Esophagus squamous epithelium (tissue), 5 donors: Measurements from ENCODE around the gene COX7C. TPM values are rescaled to one million over a fixed set of nuclear protein-coding genes. Genes with fewer than 3 reads are reported as not detected.
"Not testable (repeated sequence)": the region's sequence is repeated elsewhere in the genome, so short reads cannot be mapped to it uniquely, and the experiment has no call there.

Experiments used
- DNase-seq: peaks from one replicate; lab custom pipeline; 2025; lab: John Stamatoyannopoulos, UW
- H3K27ac ChIP-seq, 4 donors: fragments of 200-600 bp; sonication (generic); one replicate each; pipeline ENCODE4 v1.5.1; 2016 to 2019; ENCODE audit warnings: mild to moderate bottlenecking in 1 of 4
- H3K27me3 ChIP-seq, 4 donors: fragments of 200-600 bp; sonication (generic); 1 replicate in 3 of 4; 2 replicates in 1 of 4; pipeline versions ENCODE4 v1.5.1 to v1.6.0; 2017 to 2021; ENCODE audit warnings: antibody characterized with exemption in 1 of 4
- H3K36me3 ChIP-seq, 3 donors: fragments of 200-600 bp; sonication (generic); one replicate each; pipeline ENCODE4 v1.5.1; 2016 to 2019
- H3K4me1 ChIP-seq, 3 donors: fragments of 200-600 bp; sonication (generic); one replicate each; pipeline ENCODE4 v1.5.1; 2017 to 2019
- H3K4me3 ChIP-seq, 4 donors: fragments of 200-600 bp; sonication (generic); 1 replicate in 3 of 4; 2 replicates in 1 of 4; pipeline ENCODE4 v1.5.1; 2016 to 2019; ENCODE audit warnings: mild to moderate bottlenecking in 2 of 4, moderate library complexity in 1 of 4
- H3K9me3 ChIP-seq, 3 donors: fragments of 200-600 bp; sonication (generic); one replicate each; pipeline ENCODE4 v1.5.1; 2016 to 2019
- POLR2A ChIP-seq, 4 donors: fragments of 450-650 bp; IDR thresholded peaks; one replicate each; pipeline ENCODE4 v1.6.1; 2017; ENCODE audit warnings: antibody characterized with exemption in 4 of 4, mild to moderate bottlenecking in 4 of 4, moderate library complexity in 3 of 4
- WGBS, 2 donors: methylation state at CpG; one replicate each; pipeline ENCODE4 v1.1.5; 2018; 5-methylcytosine and 5-hydroxymethylcytosine counted together
- intact Hi-C: fragments of 100-400 bp; cut with DNase I; formaldehyde crosslinking; loops from one replicate; pipeline ENCODE4 v1.15.0; 2022
- total RNA-seq, 4 donors: library from RNA; depleted of rRNA; stranded (reverse); fragments of >200 nt; gene quantifications; one replicate each; pipeline ENCODE4 v1.1.0, GENCODE V29; 2016
- TF ChIP-seq, protein P1 (sequence below), 6 experiments: fragments of 450-650 bp in 4 of 6; fragments of 200-600 bp in 2 of 6; sonication (generic) in 2 of 6; IDR thresholded peaks; one replicate each; pipeline ENCODE4 v1.5.1; 2016 to 2019; ENCODE audit warnings: antibody characterized with exemption in 6 of 6, mild to moderate bottlenecking in 4 of 6, moderate library complexity in 4 of 6
- donor health status: DM: yes; HTN: yes; CAD: no.

The COX7C gene
- total RNA-seq, 4 donors from 2014 or later, result 508 to 639 (median 545) TPM

DNA sequence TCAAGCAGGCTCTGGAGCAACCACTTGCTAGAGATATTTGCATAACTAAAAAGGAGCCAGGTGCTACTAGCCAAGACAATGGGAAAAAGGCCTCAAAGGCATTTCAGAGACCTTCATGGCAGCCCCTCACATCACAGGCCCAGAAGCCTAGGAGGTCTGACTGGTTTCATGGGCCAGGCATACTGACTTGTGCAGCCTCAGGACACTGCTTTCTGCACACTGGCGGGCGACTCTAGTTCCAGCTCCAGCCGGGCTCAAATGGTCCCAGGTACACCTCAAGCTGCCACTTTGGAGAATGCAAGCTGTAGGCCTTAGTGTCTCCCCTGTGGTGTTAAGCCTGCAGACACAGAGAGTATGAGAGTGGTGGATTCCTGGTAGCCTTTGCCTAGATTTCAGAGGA is 27.1 kb downstream of the COX7C start:
- Histone ChIP-seq H3K9me3 (no peaks in the 10 kb centered on the region), H3K4me1 (no peaks in the 10 kb centered on the region), H3K27me3 (no peaks in the 10 kb centered on the region), H3K4me3 (no peak overlapping the region), H3K27ac (no peak overlapping the region), H3K36me3 (no peaks in the 10 kb centered on the region)
- TF ChIP-seq, protein P1, sequence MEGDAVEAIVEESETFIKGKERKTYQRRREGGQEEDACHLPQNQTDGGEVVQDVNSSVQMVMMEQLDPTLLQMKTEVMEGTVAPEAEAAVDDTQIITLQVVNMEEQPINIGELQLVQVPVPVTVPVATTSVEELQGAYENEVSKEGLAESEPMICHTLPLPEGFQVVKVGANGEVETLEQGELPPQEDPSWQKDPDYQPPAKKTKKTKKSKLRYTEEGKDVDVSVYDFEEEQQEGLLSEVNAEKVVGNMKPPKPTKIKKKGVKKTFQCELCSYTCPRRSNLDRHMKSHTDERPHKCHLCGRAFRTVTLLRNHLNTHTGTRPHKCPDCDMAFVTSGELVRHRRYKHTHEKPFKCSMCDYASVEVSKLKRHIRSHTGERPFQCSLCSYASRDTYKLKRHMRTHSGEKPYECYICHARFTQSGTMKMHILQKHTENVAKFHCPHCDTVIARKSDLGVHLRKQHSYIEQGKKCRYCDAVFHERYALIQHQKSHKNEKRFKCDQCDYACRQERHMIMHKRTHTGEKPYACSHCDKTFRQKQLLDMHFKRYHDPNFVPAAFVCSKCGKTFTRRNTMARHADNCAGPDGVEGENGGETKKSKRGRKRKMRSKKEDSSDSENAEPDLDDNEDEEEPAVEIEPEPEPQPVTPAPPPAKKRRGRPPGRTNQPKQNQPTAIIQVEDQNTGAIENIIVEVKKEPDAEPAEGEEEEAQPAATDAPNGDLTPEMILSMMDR (IDR thresholded peaks at IDR 0.05), result no peak
- no peak for TF ChIP-seq POLR2A (IDR thresholded peaks at IDR 0.05)
- no peak for DNase-seq
- intact Hi-C loops, result no loop called here
- 94 to 100% methylated on average over 3 of the region's 3 CpGs for WGBS, 2 donors

DNA sequence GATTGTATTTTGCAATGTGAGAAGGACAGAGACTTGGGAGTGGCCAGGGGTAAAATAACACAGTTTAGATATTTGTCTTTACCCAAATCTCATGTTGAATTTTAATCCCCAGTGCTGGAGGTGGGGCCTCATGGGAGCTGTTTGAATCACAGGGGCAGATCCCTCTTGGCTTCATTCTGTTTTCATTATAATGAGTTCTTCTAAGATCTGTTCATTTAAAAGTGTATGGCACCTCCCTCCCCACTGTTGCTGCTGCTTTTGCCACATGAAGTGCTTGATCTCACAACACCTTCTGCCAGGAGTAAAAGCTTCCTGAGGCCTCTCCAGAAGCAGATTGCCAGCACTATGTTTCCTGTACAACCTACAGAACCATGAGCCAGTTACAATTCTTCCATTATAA is 28.1 kb downstream of the COX7C start:
- Histone ChIP-seq H3K9me3 (no peaks in the 10 kb centered on the region), H3K36me3 (no peaks in the 10 kb centered on the region), H3K4me3 (no peak overlapping the region), H3K4me1 (no peaks in the 10 kb centered on the region), H3K27ac (no peak overlapping the region), H3K27me3 (no peaks in the 10 kb centered on the region)
- no peak for TF ChIP-seq POLR2A (IDR thresholded peaks at IDR 0.05)
- TF ChIP-seq, protein P1 (IDR thresholded peaks at IDR 0.05), result no peak
- no peak for DNase-seq
- intact Hi-C loops, result no loop called here

DNA sequence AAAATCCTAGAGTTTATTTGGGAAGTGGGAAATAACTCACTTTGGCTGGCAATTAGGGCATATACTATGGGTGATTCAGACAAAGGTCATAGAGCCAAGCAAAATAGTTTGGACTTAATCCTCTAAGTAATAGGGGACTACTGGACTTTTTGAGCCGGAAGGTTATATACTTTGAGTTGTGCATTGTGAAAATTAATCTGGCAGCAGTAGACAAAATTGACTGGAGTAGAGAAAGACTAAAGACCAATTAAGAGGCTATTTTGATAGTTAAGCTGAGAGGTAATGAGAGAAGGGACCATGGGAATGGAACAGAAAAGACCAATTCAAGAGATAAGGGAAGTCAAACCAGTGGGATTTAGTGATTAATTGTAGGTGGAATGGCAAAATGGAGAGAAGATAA is 28.9 kb downstream of the COX7C start:
- H3K4me3 ChIP-seq, result no peak overlapping the region
- intact Hi-C loops, result no loop called here
- H3K9me3 ChIP-seq, result no peaks in the 10 kb centered on the region
- DNase-seq, result no peak
- no peak overlapping the region for H3K27ac ChIP-seq
- no peaks in the 10 kb centered on the region for H3K4me1 ChIP-seq
- H3K27me3 ChIP-seq, result no peaks in the 10 kb centered on the region
- WGBS, 2 donors, result 68 to 95% methylated on average over 1 of the region's 1 CpG
- H3K36me3 ChIP-seq, result no peaks in the 10 kb centered on the region
- TF ChIP-seq POLR2A (IDR thresholded peaks at IDR 0.05), result no peak
- TF ChIP-seq, protein P1 (IDR thresholded peaks at IDR 0.05), result no peak

DNA sequence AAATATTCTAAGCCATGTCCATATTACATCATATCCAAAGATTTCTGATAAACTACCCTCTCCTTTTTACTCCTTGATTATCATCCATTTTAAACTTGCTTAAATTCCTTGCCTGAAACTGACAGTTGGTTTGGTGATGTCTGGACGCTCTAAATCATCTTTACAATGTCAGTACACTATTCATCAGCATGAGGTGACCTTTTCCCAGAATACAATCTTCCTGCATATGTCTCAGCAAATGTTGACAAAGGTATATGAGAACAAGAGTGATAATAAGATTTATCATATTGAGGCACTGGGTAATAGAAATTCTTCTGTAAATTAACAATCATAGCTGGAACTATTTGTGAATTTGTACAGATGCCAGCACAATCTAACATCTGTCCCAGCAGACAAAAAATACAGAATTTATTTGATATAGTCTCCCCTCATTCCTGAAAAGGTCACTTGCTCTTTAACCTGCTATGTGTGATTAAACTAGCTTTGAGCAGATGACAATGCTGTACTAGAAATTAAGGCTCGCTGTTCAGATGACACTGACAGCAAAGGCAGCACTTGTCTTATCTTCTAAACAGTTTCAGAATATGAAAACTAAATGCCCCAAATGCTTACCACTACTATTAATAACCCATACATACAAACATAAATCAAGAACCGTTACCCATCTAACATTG is 32.2 kb downstream of the COX7C start:
- H3K4me1 ChIP-seq, result no peaks in the 10 kb centered on the region
- no peak for TF ChIP-seq POLR2A (IDR thresholded peaks at IDR 0.05)
- TF ChIP-seq, protein P1 (IDR thresholded peaks at IDR 0.05), result no peak
- intact Hi-C loops, result no loop called here
- H3K36me3 ChIP-seq, result no peaks in the 10 kb centered on the region
- no peak overlapping the region for H3K27ac ChIP-seq
- DNase-seq, result no peak
- WGBS, 2 donors, result 48 to 56% methylated on average over 3 of the region's 3 CpGs
- H3K27me3 ChIP-seq, result no peaks in the 10 kb centered on the region
- no peaks in the 10 kb centered on the region for H3K9me3 ChIP-seq
- H3K4me3 ChIP-seq, result no peak overlapping the region

DNA sequence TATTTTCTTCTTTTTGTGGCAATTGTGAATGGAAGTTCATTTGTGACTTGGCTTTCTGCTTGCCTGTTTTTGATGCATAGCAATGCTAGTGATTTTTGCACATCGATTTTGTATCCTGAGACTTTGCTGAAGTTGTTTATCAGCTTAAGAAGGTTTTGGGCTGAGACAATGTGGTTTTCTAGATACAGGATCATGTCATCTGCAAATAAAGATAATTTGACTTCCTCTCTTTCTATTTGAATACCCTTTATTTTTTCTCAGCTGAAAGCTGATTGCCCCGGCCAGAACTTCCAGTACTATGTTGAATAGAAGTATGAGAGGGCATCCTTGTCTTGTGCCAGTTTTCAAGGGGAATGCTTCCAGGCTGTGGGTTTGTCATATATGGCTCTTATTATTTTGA is 43.0 kb downstream of the COX7C start:
- intact Hi-C loops, H3K27me3 ChIP-seq, H3K4me3 ChIP-seq, H3K9me3 ChIP-seq, H3K27ac ChIP-seq, H3K4me1 ChIP-seq, H3K36me3 ChIP-seq, DNase-seq: not testable (repeated sequence)
- WGBS, 2 donors, result 70 to 80% methylated on average over 2 of the region's 2 CpGs

DNA sequence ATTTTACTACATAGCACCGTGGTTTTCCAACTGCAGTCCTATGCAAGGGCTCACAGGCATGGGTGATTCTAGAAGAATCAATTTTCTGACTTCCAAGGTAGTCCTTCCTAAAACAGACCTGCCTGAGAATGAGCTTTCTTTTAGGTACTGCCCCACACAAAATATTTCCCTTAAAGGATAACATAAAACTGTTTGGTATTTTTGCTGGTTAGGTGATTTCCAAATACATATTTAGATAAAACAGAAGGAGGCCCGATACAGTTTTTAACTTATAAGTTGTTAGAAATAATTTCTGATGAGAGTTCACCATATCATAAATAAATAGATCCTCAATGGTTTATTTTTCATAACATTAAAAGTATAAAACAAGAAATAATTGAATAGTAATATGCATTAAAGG is 46.4 kb downstream of the COX7C start:
- Histone ChIP-seq H3K36me3 (no peaks in the 10 kb centered on the region), H3K4me1 (no peaks in the 10 kb centered on the region), H3K27me3 (no peaks in the 10 kb centered on the region), H3K9me3 (no peaks in the 10 kb centered on the region), H3K4me3 (no peak overlapping the region), H3K27ac (no peak overlapping the region)
- no peak for TF ChIP-seq POLR2A (IDR thresholded peaks at IDR 0.05)
- TF ChIP-seq, protein P1 (IDR thresholded peaks at IDR 0.05), result no peak
- intact Hi-C loops, result no loop called here
- WGBS, 2 donors, result 72 to 81% methylated on average over 2 of the region's 2 CpGs
- no peak for DNase-seq
